LNCaP clone FGC (cell line): ENCODE measurements around the gene POU3F2.

Experiments used
- DNase-seq: peaks from one replicate; pipeline ENCODE4 v3.0.0-alpha.2; 2011; ENCODE audit warnings: low read depth
- H3K4me3 ChIP-seq: 2 replicates; pipeline ENCODE4 v1.5.1; 2011; ENCODE audit warnings: mild to moderate bottlenecking, low read depth, low read length, control low read depth
- TF ChIP-seq, protein P1 (sequence below): IDR thresholded peaks from 2 replicates; pipeline ENCODE4 v1.5.1; 2012; ENCODE audit warnings: mild to moderate bottlenecking; ENCODE audit not compliant: control insufficient read depth, insufficient read depth; ENCODE audit errors: extremely low read depth

Gene POU3F2

GRCh38 chr6:98831057-98831958 is 3.1 kb upstream of the POU3F2 start:
- DNase-seq = peak; percentile 14
- H3K4me3 ChIP-seq = no peak overlapping the region

GRCh38 chr6:98831959-98832283 is 2.5 kb upstream of the POU3F2 start:
- TF ChIP-seq, protein P1, sequence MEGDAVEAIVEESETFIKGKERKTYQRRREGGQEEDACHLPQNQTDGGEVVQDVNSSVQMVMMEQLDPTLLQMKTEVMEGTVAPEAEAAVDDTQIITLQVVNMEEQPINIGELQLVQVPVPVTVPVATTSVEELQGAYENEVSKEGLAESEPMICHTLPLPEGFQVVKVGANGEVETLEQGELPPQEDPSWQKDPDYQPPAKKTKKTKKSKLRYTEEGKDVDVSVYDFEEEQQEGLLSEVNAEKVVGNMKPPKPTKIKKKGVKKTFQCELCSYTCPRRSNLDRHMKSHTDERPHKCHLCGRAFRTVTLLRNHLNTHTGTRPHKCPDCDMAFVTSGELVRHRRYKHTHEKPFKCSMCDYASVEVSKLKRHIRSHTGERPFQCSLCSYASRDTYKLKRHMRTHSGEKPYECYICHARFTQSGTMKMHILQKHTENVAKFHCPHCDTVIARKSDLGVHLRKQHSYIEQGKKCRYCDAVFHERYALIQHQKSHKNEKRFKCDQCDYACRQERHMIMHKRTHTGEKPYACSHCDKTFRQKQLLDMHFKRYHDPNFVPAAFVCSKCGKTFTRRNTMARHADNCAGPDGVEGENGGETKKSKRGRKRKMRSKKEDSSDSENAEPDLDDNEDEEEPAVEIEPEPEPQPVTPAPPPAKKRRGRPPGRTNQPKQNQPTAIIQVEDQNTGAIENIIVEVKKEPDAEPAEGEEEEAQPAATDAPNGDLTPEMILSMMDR = no peak
- DNase-seq = no peak
- no peak overlapping the region for H3K4me3 ChIP-seq

More at GRCh38 chr6:98831057-98831958, 3.1 kb upstream of the POU3F2 start:
- TF ChIP-seq, protein P1 = no peak

DNA sequence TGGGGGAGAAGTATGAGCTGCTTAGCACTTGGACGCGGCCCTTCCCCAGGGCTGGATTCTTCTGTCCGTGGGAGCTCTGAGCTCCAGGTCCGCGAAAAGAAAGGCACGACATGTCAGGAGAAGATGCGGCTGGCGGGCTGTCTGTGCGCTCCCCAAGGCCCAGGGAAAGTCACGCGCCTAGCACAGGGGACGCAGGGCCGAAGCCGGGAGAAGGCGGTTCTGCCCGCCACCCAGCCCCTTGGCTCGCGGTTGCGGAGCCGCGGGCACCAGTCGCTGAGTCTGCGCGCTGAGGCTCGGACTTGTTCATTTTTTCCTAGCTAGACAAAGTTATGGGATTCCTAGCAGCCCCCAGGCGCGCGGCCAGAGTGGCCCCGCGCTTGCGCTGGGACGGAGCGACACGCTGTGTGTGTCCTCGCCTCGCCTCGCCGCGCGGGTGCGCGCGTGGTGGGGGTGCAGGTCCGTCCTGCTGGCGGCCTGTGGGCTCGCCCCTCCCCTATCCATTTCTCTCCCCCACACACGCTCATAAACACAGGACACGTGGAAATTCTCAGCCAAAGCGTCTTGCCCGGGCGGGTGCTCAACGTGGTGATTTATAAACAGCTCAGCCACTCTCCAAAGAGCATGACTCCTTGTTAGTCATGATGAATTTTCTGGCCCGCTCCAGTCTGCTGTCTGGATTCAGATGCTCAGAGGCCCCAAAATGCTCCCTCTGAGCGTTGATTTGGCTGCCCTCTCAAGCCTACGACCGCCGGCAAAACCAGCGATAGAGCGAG is 1.9 kb upstream of the POU3F2 start:
- TF ChIP-seq, protein P1 = no peak
- no peak for DNase-seq
- H3K4me3 ChIP-seq = no peak overlapping the region

DNA sequence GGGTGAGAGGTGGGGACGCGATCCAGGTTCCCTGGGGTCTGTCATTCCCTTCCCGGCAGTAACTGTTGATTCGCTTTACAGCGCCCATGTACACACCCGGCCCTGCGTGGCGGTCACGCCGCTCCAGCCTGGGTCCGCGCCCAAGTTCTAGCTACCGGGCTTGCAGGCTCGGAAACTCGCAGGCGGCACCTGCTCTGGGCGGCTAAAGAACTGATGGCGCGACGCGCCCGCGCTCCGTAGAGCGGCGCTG is 1.4 kb upstream of the POU3F2 start:
- DNase-seq = no peak
- TF ChIP-seq, protein P1 = no peak
- no peak overlapping the region for H3K4me3 ChIP-seq

GRCh38 chr6:98833307-98834059 is 891 bp upstream of the POU3F2 start:
- no peak for DNase-seq
- no peak overlapping the region; the same call in 1 of the 2 replicates for H3K4me3 ChIP-seq
- TF ChIP-seq, protein P1 = no peak

DNA sequence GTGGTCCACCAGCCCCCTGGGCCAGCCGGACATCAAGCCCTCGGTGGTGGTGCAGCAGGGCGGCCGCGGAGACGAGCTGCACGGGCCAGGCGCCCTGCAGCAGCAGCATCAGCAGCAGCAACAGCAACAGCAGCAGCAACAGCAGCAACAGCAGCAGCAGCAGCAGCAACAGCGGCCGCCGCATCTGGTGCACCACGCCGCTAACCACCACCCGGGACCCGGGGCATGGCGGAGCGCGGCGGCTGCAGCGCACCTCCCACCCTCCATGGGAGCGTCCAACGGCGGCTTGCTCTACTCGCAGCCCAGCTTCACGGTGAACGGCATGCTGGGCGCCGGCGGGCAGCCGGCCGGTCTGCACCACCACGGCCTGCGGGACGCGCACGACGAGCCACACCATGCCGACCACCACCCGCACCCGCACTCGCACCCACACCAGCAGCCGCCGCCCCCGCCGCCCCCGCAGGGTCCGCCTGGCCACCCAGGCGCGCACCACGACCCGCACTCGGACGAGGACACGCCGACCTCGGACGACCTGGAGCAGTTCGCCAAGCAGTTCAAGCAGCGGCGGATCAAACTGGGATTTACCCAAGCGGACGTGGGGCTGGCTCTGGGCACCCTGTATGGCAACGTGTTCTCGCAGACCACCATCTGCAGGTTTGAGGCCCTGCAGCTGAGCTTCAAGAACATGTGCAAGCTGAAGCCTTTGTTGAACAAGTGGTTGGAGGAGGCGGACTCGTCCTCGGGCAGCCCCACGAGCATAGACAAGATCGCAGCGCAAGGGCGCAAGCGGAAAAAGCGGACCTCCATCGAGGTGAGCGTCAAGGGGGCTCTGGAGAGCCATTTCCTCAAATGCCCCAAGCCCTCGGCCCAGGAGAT is 1.0 kb downstream of the POU3F2 start:
- no peak overlapping the region for H3K4me3 ChIP-seq
- TF ChIP-seq, protein P1 = no peak
- no peak for DNase-seq
